ENCODE measurements around the gene TAGLN.
"Not testable (repeated sequence)": the region's sequence is repeated elsewhere in the genome, so short reads cannot be mapped to it uniquely, and the experiment has no call there.

The TAGLN gene

DNA sequence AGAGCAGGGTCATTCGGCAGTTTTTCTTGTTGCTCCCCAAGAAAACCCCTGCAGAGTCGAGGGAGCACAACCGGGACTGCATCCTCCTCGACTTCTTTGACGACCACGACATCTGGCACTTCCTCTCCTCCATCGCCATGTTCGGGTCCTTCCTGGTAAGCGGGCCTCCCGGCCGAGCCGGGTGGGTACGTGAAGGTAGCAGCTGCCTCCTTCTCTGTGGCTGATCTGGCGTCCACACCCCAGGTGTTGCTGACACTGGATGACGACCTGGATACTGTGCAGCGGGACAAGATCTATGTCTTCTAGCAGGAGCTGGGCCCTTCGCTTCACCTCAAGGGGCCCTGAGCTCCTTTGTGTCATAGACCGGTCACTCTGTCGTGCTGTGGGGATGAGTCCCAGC, 3.4 kb upstream of the TAGLN start:
- no peak for DNase-seq (ENCODE audit: low read depth in 3 of 3)

DNA sequence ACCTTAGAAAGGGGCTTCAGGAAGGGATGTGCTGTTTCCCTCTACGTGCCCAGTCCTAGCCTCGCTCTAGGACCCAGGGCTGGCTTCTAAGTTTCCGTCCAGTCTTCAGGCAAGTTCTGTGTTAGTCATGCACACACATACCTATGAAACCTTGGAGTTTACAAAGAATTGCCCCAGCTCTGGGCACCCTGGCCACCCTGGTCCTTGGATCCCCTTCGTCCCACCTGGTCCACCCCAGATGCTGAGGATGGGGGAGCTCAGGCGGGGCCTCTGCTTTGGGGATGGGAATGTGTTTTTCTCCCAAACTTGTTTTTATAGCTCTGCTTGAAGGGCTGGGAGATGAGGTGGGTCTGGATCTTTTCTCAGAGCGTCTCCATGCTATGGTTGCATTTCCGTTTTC, 2.2 kb upstream of the TAGLN start:
- DNase-seq (ENCODE audit: low read depth in 3 of 3), result no peak

DNA sequence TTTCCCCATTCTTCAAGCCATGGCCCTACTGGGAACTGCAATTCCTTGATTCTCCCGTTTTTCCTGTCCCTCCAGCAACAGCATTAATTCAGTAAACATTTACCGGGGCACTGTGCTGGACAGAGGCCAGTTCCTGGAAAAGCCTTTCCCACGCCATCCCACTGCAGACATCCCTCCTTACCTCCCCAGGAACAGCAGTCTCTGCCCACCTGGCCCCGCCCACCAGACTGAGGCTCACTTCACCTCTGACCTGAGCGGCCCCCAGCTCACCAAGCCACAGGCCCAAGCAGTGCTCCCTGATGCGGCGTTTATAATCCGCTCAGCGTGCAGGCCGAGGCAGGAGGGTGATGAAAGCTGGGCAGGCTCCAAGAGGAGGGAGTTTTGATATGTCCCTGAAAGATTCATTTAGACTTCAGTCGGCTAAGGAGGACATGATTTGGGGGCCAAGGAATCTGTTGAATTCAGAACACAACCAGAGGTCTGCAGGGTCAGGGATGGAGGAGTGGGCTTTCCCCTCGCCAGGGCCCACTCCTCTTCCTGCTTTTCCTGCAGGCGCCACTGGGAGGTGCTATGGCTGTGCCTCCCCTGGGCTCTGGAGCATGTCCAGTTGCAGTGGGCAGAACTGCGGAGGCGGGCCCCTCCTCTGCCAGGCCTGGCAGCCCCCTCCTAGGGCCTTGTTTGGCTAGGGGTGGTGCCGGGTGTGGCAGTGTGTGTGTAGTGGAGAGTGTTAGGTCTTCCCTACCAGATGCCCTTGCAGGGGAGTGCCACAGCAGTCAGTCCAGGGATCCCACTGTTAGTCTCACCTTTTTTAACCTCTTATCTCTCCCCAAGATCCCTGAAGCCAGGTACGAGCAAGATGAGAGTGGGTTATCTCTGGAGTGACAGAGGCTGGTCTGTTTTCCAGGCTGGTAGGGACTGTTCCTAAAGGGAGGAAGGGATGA, 1.4 kb upstream of the TAGLN start:
- no peak for DNase-seq (ENCODE audit: low read depth in 3 of 3)

DNA sequence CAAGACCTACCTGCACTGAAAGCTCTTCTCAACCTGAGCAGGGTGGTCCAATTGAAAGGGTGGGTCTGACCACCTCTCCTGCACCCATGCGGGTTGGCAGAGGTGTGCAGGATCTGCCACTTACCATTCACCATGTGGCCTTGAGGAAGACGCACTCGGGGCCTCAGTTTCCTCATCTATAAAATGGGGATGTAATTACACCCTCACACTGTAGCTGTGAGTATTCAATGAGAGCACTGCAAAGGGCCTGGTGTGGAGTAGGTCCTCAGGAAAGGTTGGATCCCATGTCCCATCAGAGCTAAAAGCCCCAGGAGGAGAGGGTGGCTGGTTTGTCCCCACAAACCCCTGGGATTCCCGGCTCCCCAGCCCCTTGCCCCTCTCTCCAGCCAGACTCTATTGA, 557 bp upstream of the TAGLN start:
- DNase-seq (ENCODE audit: low read depth in 3 of 3), result no peak

DNA sequence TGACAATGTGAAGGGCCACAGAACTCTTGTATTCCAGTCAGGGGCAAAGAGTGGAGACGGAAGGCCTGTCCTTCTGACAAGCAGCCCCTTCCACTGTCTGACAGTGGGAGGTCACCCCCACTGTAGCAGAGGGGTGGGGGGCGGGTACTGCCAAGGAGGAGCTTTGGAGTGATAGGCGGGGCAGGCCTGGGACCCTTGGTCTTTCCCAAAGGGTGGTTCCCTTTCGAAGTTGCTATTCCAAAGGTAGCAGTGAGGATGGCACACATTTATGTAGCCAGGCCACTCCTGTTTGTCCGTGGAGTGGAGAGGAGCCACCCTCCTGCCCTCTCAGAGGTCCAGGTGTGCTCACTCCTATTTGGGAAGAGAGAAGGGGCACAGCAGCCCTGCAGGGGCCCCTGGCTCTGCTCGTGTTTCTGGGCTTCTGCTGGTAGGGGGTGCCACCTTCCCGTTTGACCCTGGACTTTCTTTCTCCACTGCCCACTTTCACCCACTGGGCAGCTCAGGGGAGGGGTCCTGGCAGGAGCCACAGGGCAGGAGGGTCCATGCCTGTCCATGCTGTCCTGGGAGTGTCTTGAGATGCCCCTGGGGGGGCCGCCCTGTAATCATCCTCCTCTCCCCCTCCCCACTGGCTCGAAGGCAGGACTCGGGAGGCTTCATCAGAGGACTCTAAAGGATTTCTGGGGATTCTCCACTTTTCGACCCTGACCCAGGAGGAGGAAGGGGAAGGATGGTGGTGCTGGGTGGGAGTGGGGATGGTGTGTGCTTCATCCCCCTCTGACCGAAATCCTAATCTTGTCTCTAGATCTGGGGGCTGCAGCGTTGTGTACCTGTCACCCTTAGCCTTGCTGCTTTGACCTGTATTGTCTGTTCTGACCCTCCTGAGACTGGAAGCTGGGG, 994 bp downstream of the TAGLN start:
- no peak for DNase-seq (ENCODE audit: low read depth in 3 of 3)

DNA sequence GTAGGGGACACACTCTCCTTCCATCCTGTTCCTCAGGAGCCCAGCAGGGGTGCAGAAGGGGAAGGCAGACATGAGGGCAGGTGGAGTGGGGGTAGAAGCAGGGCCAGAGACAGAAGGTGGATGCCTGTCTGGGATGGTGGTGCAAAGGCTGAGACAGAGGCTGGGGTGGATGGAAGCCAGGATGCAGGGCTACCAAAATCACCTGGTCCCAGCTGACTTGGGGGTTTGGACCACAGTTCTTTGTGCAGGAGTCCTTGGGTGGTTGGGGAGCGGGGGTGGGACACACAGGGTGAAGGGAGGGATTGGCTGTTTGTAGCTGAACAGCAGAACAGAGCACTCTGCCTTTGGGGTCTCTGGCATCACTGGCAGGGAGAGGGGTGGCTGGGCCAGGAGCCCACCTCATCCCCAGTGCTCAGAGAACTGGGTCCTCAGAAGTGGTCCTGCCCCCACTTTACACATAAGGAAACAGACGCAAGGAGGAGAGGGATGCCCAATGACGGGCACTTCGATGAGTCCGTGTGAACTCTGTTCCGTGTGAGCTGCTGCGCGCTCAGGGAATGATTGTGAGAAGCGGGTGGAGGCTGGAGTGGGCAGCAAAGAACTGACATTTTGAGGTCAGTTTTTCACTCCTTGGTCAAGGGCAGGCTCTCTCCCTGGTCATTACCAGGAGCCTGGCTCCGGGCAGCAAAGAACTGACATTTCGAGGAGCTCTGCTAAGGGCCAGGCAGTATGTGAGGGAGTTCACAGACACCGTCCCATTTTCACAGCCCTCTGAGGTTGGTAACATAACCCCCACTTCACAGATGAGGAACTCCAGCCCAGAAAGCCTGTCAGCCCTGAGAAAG, 1.9 kb downstream of the TAGLN start:
- no peak for DNase-seq (ENCODE audit: low read depth in 3 of 3)

DNA sequence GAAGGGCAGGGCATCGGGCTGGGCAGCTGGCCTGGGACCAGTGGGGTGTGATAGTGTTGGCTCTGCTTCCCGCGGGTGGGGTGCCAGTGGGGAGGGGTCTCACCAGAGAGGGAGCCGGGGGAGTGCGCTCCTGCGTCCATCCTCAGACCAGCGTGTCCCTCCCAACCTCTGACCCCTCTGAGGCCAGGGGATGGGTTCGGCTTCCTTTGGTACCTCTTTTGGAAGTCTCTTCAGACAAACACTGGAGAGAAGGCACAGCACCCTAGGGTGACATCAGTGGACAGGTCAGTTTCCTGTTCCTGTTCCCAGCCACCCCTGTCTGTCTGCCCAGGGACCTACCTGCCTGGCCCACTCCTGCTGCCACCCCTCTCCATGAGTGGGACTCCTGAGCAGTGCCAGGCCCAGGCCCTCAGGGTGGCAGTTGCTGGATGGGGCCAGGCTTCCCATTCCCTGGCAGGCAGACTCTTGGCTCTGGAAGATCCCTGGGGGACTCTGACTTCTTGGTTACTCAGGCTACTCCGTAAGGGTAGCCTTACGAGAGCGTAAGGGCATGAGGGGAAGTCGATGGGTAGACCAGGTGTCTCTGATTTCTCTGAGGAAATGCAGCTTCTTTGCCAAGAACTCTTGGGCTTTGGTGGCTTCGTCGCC, 2.6 kb downstream of the TAGLN start:
- no peak for DNase-seq (ENCODE audit: low read depth in 3 of 3)

DNA sequence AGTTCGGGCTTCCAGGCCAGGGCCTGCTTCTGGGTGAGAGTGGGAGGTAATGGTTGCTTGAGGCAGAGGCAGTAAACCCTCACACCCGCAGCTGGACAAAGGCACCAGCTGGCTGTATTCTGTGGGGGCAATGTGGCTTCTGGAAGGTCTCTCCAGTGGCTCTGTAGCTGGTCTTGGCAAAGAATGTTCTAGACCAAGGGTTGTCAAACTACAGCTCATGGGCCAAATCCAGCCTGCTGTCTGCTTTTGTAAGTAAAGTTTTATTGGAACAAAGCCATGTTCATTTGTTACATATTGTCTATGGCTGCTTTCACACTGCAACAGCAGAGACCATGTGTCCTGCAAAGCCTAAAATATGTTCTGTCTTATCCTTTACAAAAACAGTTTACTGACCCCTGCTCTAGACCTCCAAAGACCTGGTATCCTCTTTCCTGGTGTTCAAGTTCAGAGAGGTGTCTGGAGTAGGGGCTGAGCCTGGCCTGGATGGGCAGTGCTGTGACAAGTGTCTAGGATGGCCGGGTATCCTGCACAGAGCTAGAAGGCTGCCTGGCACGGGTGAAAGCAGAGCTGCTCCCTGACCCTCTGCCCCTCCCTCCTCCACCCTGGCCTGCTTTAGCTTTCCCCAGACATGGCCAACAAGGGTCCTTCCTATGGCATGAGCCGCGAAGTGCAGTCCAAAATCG, 3.4 kb downstream of the TAGLN start:
- no peak for DNase-seq (ENCODE audit: low read depth in 3 of 3)

DNA sequence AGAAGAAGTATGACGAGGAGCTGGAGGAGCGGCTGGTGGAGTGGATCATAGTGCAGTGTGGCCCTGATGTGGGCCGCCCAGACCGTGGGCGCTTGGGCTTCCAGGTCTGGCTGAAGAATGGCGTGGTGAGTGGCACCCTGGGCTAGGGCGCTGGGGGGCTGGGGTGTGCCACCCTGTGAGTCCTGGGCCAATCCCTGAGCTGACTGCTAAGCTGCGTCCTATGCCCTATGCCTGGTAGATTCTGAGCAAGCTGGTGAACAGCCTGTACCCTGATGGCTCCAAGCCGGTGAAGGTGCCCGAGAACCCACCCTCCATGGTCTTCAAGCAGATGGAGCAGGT, 3.9 kb downstream of the TAGLN start:
- DNase-seq (ENCODE audit: low read depth in 3 of 3), result no peak

DNA sequence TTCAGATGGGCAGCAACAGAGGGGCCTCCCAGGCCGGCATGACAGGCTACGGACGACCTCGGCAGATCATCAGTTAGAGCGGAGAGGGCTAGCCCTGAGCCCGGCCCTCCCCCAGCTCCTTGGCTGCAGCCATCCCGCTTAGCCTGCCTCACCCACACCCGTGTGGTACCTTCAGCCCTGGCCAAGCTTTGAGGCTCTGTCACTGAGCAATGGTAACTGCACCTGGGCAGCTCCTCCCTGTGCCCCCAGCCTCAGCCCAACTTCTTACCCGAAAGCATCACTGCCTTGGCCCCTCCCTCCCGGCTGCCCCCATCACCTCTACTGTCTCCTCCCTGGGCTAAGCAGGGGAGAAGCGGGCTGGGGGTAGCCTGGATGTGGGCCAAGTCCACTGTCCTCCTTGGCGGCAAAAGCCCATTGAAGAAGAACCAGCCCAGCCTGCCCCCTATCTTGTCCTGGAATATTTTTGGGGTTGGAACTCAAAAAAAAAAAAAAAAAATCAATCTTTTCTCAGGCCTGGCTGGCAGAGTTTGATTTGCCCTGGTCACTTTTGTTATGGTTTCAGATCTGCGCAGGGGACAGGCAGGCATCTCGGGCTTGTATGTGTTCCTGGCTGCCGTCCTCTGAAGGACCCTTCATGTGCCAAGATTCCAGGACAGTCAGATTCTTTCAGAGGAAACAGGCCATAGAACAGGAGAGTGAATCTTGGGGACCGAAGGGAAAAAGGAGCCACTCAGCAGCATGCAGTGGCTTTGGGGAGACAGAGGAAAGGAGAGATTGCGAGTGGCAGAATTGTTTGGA, 5.3 kb downstream of the TAGLN start:
- DNase-seq (ENCODE audit: low read depth in 3 of 3), result no peak

DNA sequence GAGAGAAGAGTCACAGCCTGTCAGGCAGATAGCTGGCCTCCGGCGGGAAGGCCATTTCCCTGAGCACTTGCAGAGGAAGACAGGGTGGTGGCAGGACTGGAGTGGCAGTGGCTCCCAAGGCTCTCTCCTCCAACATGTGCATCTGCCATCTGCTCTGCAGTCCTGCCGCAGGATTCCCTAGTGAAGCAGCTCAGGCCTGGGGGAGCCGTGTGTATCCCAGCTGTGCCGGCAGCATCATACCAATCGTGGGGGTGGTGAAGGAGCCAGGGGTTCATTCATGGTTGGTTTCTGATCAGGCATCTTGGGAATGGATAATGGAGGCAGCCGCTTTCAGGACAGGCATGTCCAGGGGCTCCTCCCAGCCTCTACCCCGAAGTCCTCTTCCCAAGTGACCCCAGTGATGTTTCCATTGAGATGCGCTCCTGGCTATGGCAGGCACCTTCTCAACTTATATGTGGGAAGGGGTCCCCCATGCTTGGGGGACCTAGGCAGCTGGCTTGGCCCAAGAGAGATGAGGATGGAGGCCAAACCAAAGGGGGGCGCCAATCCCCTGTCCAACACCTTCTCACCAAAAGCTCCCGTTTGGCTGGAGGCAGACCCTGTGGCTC, 6.1 kb downstream of the TAGLN start:
- DNase-seq (ENCODE audit: low read depth in 3 of 3), result no peak

DNA sequence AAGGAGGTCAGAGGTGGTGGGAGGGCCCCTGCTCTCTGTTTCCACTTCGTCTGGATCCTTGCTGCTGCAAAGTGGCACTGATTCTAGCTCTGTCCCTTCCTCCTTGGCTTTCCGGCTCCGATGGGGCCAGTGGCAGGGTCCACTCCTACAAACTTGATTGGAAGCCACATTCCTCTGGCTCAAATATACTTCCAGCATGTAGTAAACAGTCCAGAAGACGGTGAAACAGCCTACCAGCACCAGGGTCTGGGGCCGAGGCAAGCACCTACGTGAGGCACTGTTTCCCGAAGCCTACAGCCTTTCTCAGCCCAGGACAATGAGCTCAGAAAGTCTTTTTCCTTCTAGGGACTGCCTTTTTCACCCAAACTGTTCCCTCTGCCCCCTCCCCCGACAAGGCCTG, 6.9 kb downstream of the TAGLN start:
- not testable (repeated sequence) for DNase-seq (ENCODE audit: low read depth in 3 of 3)

DNA sequence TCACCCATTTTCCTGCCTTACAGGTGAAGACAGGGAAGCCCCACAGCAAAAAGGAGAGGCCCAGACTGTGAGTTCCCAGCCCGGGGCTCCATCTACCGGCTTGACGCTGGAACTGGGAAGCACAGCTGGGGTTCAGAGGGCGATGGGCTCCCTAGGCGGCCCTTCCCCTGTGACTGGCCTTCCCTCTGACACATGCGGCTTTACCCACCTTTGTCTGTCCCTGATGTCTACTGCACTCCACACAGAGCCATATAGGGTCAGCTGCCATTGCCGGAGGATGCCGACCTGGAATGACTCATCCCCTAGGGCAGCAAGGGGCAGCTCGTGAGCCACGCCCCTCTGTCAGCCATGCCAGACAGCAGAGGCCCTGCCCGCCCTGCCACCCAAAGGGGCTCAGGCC, 7.7 kb downstream of the TAGLN start:
- DNase-seq (ENCODE audit: low read depth in 3 of 3), result not testable (repeated sequence)

DNA sequence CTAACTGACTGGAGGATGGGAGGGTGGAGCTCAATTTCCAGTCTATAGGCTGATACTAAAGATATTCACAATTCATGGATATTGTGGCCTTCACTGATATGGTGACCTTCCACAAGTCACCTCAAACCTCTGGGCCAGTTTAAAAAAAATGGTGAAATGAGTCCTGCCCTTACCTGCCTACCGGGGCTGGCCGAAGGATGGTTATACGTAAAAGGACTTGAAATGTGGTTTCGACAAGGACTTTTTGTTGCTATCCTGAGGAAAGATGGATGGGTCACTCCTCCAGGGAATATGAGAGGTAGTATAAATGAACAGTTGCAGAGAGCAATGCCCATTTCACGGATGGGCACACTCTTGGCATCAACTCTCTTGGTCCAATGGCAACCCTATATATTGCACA, 8.3 kb downstream of the TAGLN start:
- DNase-seq (ENCODE audit: low read depth in 3 of 3), result not testable (repeated sequence)

DNA sequence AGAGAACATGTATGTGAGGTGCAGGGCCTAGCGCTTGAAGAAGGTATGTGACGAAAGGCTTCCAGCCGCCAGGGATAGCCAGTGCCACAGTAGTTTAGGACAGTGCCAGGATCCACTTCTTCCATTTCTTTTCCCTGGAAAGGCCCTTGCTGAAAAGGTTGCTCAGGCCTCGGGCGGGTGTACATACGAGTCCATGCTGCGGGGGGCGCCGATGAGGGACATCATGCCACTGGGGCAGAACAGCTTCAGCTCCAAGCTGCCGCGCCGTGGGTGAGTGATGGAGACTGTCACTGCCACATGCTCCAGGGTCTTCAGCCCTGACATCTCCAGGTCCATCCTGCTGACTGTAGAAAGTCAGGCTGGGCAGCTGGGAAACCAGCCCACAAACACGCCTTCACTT, 9.5 kb downstream of the TAGLN start:
- DNase-seq (ENCODE audit: low read depth in 3 of 3), result not testable (repeated sequence)

DNA sequence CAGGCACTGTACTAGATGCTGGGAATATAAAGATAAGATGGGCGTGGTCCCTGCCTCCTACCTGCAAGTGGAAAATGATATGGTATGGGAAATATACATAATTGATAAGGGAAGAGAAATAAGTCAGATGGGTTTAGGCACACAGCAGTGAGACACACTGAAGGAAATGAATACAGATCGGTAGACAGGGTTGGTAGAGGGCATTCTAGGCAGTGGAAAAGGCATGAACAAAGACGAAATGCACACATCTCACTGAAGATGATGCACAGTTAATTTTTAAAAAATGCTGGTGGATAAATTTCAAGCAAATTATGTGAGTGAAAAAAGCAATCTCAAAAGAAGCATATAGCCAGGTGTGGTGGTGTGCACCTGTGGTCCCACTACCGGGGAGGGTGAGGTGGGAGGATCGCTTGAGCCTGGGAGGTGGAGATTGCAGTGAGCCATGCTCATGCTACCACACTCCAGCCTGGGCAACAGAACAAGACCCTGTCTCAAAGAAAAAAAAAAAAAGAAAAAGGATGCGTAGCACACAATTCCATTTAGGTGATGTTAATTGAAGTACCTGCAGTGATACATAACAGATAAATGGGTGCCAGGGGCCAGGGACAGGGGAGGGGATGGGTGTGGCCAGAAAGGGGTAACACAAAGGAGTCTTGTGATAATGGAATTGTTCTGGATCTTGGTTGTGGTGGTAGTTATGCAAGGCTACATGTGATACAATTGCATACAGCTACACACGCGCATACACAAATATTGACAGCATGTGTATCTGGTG, 10.4 kb downstream of the TAGLN start:
- not testable (repeated sequence) for DNase-seq (ENCODE audit: low read depth in 3 of 3)

DNA sequence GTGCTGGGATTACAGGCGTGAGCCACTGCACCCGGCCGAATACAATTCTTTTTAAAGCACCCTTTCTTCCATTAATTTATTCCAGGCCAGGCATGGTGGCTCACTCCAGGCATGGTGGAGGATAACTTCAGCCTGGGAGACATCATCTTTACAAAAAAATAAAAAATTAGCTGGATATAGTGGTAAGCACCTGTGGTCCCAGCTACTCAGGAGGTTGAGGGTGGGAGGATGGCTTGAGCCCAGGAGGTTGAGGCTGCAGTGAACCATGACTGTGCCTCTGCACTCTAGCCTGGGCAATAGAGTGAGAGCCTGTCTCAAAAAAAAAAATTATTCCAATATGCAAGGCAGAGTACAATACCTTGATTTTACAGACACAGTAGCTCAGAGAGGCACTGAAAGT, 11.4 kb downstream of the TAGLN start:
- DNase-seq (ENCODE audit: low read depth in 3 of 3), result no peak

DNA sequence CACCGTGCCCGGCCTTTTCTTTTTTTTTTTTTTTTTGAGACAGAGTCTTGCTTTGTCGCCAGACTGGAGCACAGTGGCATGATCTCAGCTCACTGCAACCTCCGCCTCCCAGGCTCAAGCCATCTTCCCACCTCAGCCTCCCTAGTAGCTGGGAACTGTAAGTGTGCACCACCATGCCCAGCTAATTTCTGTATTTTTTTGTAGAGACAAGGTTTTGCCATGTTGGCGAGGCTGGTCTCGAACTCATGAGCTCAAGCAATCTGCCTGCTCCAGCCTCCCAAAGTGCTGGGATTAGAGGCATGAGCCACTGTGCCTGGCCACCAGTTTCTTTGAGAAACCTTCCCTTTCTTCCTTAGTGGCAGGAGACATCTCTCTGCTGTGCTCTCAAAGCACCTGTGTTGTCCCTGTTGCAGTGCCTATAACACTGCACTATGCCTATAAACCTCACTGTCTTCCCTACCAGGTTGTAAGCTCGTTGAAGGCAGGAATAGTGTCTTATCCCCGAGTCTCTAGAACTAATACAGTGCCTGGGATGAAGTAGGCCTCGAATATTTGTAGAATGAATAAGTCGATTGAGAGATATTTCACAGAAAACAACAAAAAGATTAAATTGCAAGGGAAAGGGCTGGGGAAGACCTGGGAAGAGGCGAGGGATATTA, 13.7 kb downstream of the TAGLN start:
- DNase-seq (ENCODE audit: low read depth in 3 of 3), result no peak
